HCT116 (cell line): ENCODE measurements around the gene ARHGEF37. TPM values are rescaled to one million over a fixed set of nuclear protein-coding genes. Genes with fewer than 3 reads are reported as not detected.

Experiments used
- ATAC-seq: fragments of 200-7000 bp; cut with Tn5 transposase; 2 replicates; pipeline ENCODE4 v1.9.1; 2020; ENCODE audit warnings: mild to moderate bottlenecking, moderate library complexity
- BruUV-seq: library from RNA; stranded (reverse); fragments of 400-500 nt; replicated peaks from 2 replicates; lab custom pipeline; 2021; lab: Mats Ljungman, UMichigan
- CTCF ChIA-PET: fragments of 300-600 bp; sonication (Branson Sonifier 250); formaldehyde crosslinking; loops from one replicate; lab custom pipeline; 2021; ENCODE audit warnings: antibody characterized with exemption; lab: Charles Lee
- POLR2A ChIA-PET: fragments of 300-600, 350-600 bp; sonication (Branson Sonifier 250); formaldehyde crosslinking; loops from one replicate; lab custom pipeline; 2021; ENCODE audit warnings: antibody characterized with exemption; lab: Charles Lee
- RAD21 ChIA-PET, 2 experiments: fragments of 300-600 bp; sonication (Branson Sonifier 250); formaldehyde crosslinking; loops; one replicate each; lab custom pipeline; 2023; ENCODE audit warnings: low total read pairs in 2 of 2; ENCODE audit not compliant: uncharacterized antibody in 2 of 2, unreplicated experiment in 2 of 2, low non-redundant PET in 1 of 2; lab: Charles Lee
- DNase-seq: peaks from one replicate; pipeline ENCODE4 v3.0.0-alpha.2; 2010; ENCODE audit warnings: low read depth, low spot score
- H2AFZ ChIP-seq: fragments of 200-600 bp; shearing (Covaris generic), sonication (generic); 2 replicates; pipeline ENCODE4 v1.6.1; 2017; ENCODE audit warnings: low read depth, mixed run types, mixed read lengths, antibody characterized with exemption, low read length; ENCODE audit not compliant: poor library complexity, severe bottlenecking
- H3K27ac ChIP-seq: 2 replicates; pipeline ENCODE4 v1.5.1; 2012; ENCODE audit warnings: low read depth, low read length
- H3K27me3 ChIP-seq: fragments of 200-600 bp; sonication (generic); 2 replicates; pipeline ENCODE4 v1.6.1; 2016; ENCODE audit warnings: mixed run types, low read length, mixed read lengths; ENCODE audit not compliant: insufficient read depth
- H3K36me3 ChIP-seq, 2 experiments: fragments of 200-500 bp in 1 of 2; fragments of 200-600 bp in 1 of 2; sonication (Bioruptor generic) in 1 of 2; sonication (generic) in 1 of 2; 2 replicates each; pipeline versions ENCODE4 v1.5.1 to v1.6.1; 2014 to 2016; ENCODE audit warnings: low read length in 2 of 2, inconsistent platforms in 1 of 2, mixed read lengths in 1 of 2, mixed run types in 1 of 2; ENCODE audit not compliant: insufficient read depth in 2 of 2, control insufficient read depth in 1 of 2
- H3K4me1 ChIP-seq, 2 experiments: fragments of 200-600 bp in 1 of 2; sonication (generic) in 1 of 2; 2 replicates each; pipeline versions ENCODE4 v1.5.1 to v1.6.1; 2012 to 2017; ENCODE audit warnings: low read length in 2 of 2, inconsistent platforms in 1 of 2, mild to moderate bottlenecking in 1 of 2, mixed read lengths in 1 of 2, mixed run types in 1 of 2, moderate library complexity in 1 of 2; ENCODE audit not compliant: insufficient read depth in 2 of 2, control insufficient read depth in 1 of 2
- H3K4me2 ChIP-seq: fragments of 200-600 bp; sonication (generic); 2 replicates; pipeline ENCODE4 v1.6.1; 2017; ENCODE audit warnings: mixed run types, low read length, mixed read lengths
- H3K4me3 ChIP-seq, 2 experiments: fragments of 200-600 bp in 1 of 2; sonication (generic) in 1 of 2; replicated peaks in 1 of 2; 2 replicates each; pipeline ENCODE4 v1.5.1; 2011 to 2016; ENCODE audit warnings: low read length in 2 of 2, control low read depth in 1 of 2, low read depth in 1 of 2, mild to moderate bottlenecking in 1 of 2, mixed read lengths in 1 of 2, mixed run types in 1 of 2
- H3K79me2 ChIP-seq: fragments of 200-600 bp; sonication (generic); 2 replicates; pipeline ENCODE4 v1.6.1; 2017; ENCODE audit warnings: mild to moderate bottlenecking, mixed run types, low read length, moderate library complexity, mixed read lengths; ENCODE audit not compliant: insufficient read depth
- H3K9ac ChIP-seq: fragments of 200-600 bp; sonication (generic); 2 replicates; pipeline ENCODE4 v1.6.1; 2016; ENCODE audit warnings: low read length, mixed read lengths
- H3K9me2 ChIP-seq: fragments of 200-600 bp; sonication (generic), shearing (Covaris generic); 2 replicates; pipeline ENCODE4 v1.6.1; 2017; ENCODE audit warnings: mixed run types, mild to moderate bottlenecking, moderate library complexity; ENCODE audit not compliant: insufficient read depth
- H3K9me3 ChIP-seq, 2 experiments: fragments of 200-500 bp in 1 of 2; fragments of 200-600 bp in 1 of 2; sonication (Bioruptor generic) in 1 of 2; sonication (generic) in 1 of 2; 2 replicates each; pipeline ENCODE4 v1.6.1; 2014 to 2017; ENCODE audit warnings: low read length in 2 of 2, mixed read lengths in 2 of 2, inconsistent platforms in 1 of 2, low read depth in 1 of 2, mild to moderate bottlenecking in 1 of 2, mixed run types in 1 of 2, moderate library complexity in 1 of 2; ENCODE audit not compliant: control insufficient read depth in 1 of 2, insufficient read depth in 1 of 2
- H4K20me1 ChIP-seq: fragments of 200-600 bp; sonication (generic), shearing (Covaris generic); 2 replicates; pipeline ENCODE4 v1.6.1; 2017; ENCODE audit warnings: mixed run types, mild to moderate bottlenecking, moderate library complexity; ENCODE audit not compliant: insufficient read depth
- CTCF ChIP-seq, 3 experiments: fragments of 200-600 bp in 1 of 3; sonication (generic) in 1 of 3; IDR thresholded peaks in 2 of 3; conservative IDR thresholded peaks in 1 of 3; 2 replicates each; pipeline ENCODE4 v1.5.1; 2012 to 2017; ENCODE audit warnings: low read depth in 2 of 3, low read length in 2 of 3, antibody characterized with exemption in 1 of 3, borderline replicate concordance in 1 of 3, control low read depth in 1 of 3, mild to moderate bottlenecking in 1 of 3, mixed read lengths in 1 of 3, mixed run types in 1 of 3, moderate library complexity in 1 of 3; ENCODE audit not compliant: insufficient read depth in 1 of 3
- EZH2 ChIP-seq: fragments of 200-600 bp; sonication (generic); IDR thresholded peaks from 2 replicates; pipeline ENCODE4 v1.6.1; 2017; ENCODE audit warnings: antibody characterized with exemption, mixed run types
- FOSL1 ChIP-seq: IDR thresholded peaks from 2 replicates; pipeline ENCODE4 v1.6.1; 2012; ENCODE audit warnings: low read depth
- REST ChIP-seq: IDR thresholded peaks from 2 replicates; pipeline ENCODE4 v1.6.1; 2012; ENCODE audit warnings: low read depth
- TCF7L2 ChIP-seq: IDR thresholded peaks from 2 replicates; pipeline ENCODE4 v1.7.0; 2011; ENCODE audit warnings: borderline replicate concordance, inconsistent platforms; ENCODE audit not compliant: insufficient read depth, insufficient read length; ENCODE audit errors: extremely low read depth
- intact Hi-C: fragments of 100-400 bp; cut with micrococcal nuclease; formaldehyde crosslinking; loops from 2 replicates; pipeline ENCODE4 v1.10.0; 2022
- total RNA-seq: library from RNA; stranded (reverse); gene quantifications from one replicate; pipeline ENCODE4 v1.2.1, GENCODE V29; 2021; ENCODE audit not compliant: unreplicated experiment

Gene ARHGEF37
- total RNA-seq, 1 experiment from 2014 or later: 7.0 TPM

- no peaks in the 10 kb centered on the region for H4K20me1 ChIP-seq
- intact Hi-C loops: no loop called here
- H3K27ac ChIP-seq: no peak overlapping the region
- CTCF ChIA-PET: no interaction called here
- no TSS peak for BruUV-seq
- ATAC-seq (no peak), DNase-seq (no peak)
- H3K9me3 ChIP-seq: no peaks in the 10 kb centered on the region
- POLR2A ChIA-PET: no interaction called here
- RAD21 ChIA-PET: no interaction called here
- H3K36me3 ChIP-seq: no peaks in the 10 kb centered on the region
- no peaks in the 10 kb centered on the region for H3K79me2 ChIP-seq
- no peaks in the 10 kb centered on the region for H3K9me2 ChIP-seq
- TF ChIP-seq FOSL1 (no peak), TCF7L2 (no peak), REST (no peak), EZH2 (no peak), CTCF (IDR thresholded peaks at IDR 0.05 in 2 of 3, conservative IDR thresholded peaks at IDR 0.05 in 1 of 3; ENCODE audit: borderline replicate concordance in 1 of 3, insufficient read depth in 1 of 3, low read depth in 2 of 3, low read length in 2 of 3) (no peak)
- H3K4me3 ChIP-seq: no peak overlapping the region
- no peaks in the 10 kb centered on the region for H3K4me1 ChIP-seq
- no peaks in the 10 kb centered on the region for H3K27me3 ChIP-seq
- H3K4me2 ChIP-seq: no peak overlapping the region
- H3K9ac ChIP-seq: no peak overlapping the region
- H2AFZ ChIP-seq: no peak overlapping the region
Observed at GRCh38 chr5:149674686-149675085, 93.4 kb downstream of the ARHGEF37 start.
